HEK293 (cell line): ENCODE data around the gene CDH12.

Experiments
- CTCF ChIA-PET: fragments of 350-600 bp; formaldehyde crosslinking; extraction: SDS; loops from one replicate; lab custom pipeline; 2021; ENCODE audit warnings: antibody characterized with exemption; lab: Yijun Ruan, JAX
- POLR2A ChIA-PET: fragments of 300-600 bp; formaldehyde crosslinking; extraction: SDS; loops from one replicate; lab custom pipeline; 2020; ENCODE audit warnings: antibody characterized with exemption, inconsistent platforms; lab: Yijun Ruan, JAX
- H3K27ac ChIP-seq: fragments of 200-500 bp; sonication (Bioruptor generic); 2 replicates; pipeline ENCODE4 v1.5.1; 2014; ENCODE audit warnings: low read depth, low read length, control low read depth, inconsistent platforms; ENCODE audit errors: extremely low read depth
- H3K36me3 ChIP-seq, 2 experiments: fragments of 200-500 bp in 1 of 2; sonication (Bioruptor generic) in 1 of 2; 1 replicate in 1 of 2; 2 replicates in 1 of 2; pipeline ENCODE4 v1.5.1; 2014 to 2017; ENCODE audit warnings: inconsistent platforms in 2 of 2, low read length in 2 of 2; ENCODE audit not compliant: control insufficient read depth in 2 of 2, insufficient read depth in 1 of 2
- H3K4me1 ChIP-seq: fragments of 200-500 bp; sonication (Bioruptor generic); 2 replicates; pipeline ENCODE4 v1.5.1; 2014; ENCODE audit warnings: mild to moderate bottlenecking, low read length, inconsistent platforms; ENCODE audit not compliant: control insufficient read depth, insufficient read depth
- H3K4me3 ChIP-seq: 2 replicates; pipeline ENCODE4 v1.5.1; 2011; ENCODE audit warnings: low read depth, mild to moderate bottlenecking, control low read depth, low read length, moderate library complexity
- H3K9me3 ChIP-seq: fragments of 200-500 bp; sonication (Bioruptor generic); 2 replicates; pipeline ENCODE4 v1.5.1; 2014; ENCODE audit warnings: low read depth, low read length, inconsistent platforms; ENCODE audit not compliant: control insufficient read depth, insufficient read depth
- CTCF ChIP-seq: fragments of 450-650 bp; formaldehyde crosslinking; IDR thresholded peaks from 2 replicates; pipeline ENCODE4 v1.5.1; 2016; ENCODE audit warnings: missing biosample characterization, missing genetic modification characterization
- FEZF1 ChIP-seq: fragments of 450-650 bp; formaldehyde crosslinking; IDR thresholded peaks from 2 replicates; pipeline ENCODE4 v1.5.1; 2016; ENCODE audit warnings: missing biosample characterization, missing genetic modification characterization
- GLI2 ChIP-seq: fragments of 450-650 bp; formaldehyde crosslinking; IDR thresholded peaks from 2 replicates; pipeline ENCODE4; 2017; ENCODE audit warnings: missing biosample characterization, missing genetic modification characterization, low read depth, borderline replicate concordance
- KLF10 ChIP-seq: fragments of 450-650 bp; IDR thresholded peaks from 2 replicates; pipeline ENCODE4 v1.5.1; 2018; ENCODE audit warnings: missing biosample characterization, mild to moderate bottlenecking, missing genetic modification characterization
- KLF9 ChIP-seq: fragments of 450-650 bp; formaldehyde crosslinking; IDR thresholded peaks from 2 replicates; pipeline ENCODE4 v1.5.1; 2016; ENCODE audit warnings: missing biosample characterization, missing genetic modification characterization, low read depth
- ZBTB21 ChIP-seq: fragments of 450-650 bp; formaldehyde crosslinking; IDR thresholded peaks from 2 replicates; pipeline ENCODE4 v1.5.1; 2017; ENCODE audit warnings: missing biosample characterization, missing genetic modification characterization
- ZBTB26 ChIP-seq: fragments of 450-650 bp; formaldehyde crosslinking; optimal IDR thresholded peaks from 2 replicates; pipeline ENCODE3; 2016; ENCODE audit warnings: missing biosample characterization, mild to moderate bottlenecking, missing genetic modification characterization
- ZBTB49 ChIP-seq: fragments of 450-650 bp; formaldehyde crosslinking; IDR thresholded peaks from 2 replicates; pipeline ENCODE4 v1.5.1; 2016; ENCODE audit warnings: missing biosample characterization, missing genetic modification characterization, low read depth
- ZFP3 ChIP-seq: fragments of 450-650 bp; formaldehyde crosslinking; IDR thresholded peaks from 2 replicates; pipeline ENCODE4 v1.5.1; 2016; ENCODE audit warnings: low read depth, missing biosample characterization, missing genetic modification characterization
- ZIC2 ChIP-seq: fragments of 450-650 bp; formaldehyde crosslinking; IDR thresholded peaks from 2 replicates; pipeline ENCODE4 v1.5.1; 2016; ENCODE audit warnings: missing biosample characterization, missing genetic modification characterization
- ZNF114 ChIP-seq: fragments of 450-650 bp; formaldehyde crosslinking; IDR thresholded peaks from 2 replicates; pipeline ENCODE4 v1.5.0; 2017; ENCODE audit warnings: missing biosample characterization, missing genetic modification characterization
- ZNF138 ChIP-seq: fragments of 450-650 bp; formaldehyde crosslinking; IDR thresholded peaks from 2 replicates; pipeline ENCODE4 v1.5.1; 2016; ENCODE audit warnings: missing biosample characterization, missing genetic modification characterization, borderline replicate concordance
- ZNF211 ChIP-seq: fragments of 450-650 bp; formaldehyde crosslinking; IDR thresholded peaks from 2 replicates; pipeline ENCODE4 v1.5.1; 2016; ENCODE audit warnings: low read depth, missing biosample characterization, missing genetic modification characterization
- ZNF311 ChIP-seq: fragments of 450-650 bp; formaldehyde crosslinking; IDR thresholded peaks from 2 replicates; pipeline ENCODE4 v1.5.1; 2017; ENCODE audit warnings: missing biosample characterization, missing genetic modification characterization, borderline replicate concordance
- ZNF394 ChIP-seq: fragments of 450-650 bp; formaldehyde crosslinking; IDR thresholded peaks from 2 replicates; pipeline ENCODE4 v1.5.1; 2016; ENCODE audit warnings: missing biosample characterization, missing genetic modification characterization, mild to moderate bottlenecking, moderate library complexity, borderline replicate concordance
- ZNF426 ChIP-seq: fragments of 450-650 bp; formaldehyde crosslinking; IDR thresholded peaks from 2 replicates; pipeline ENCODE4 v1.5.1; 2017; ENCODE audit warnings: missing biosample characterization, missing genetic modification characterization, mild to moderate bottlenecking, inconsistent platforms, moderate library complexity
- ZNF48 ChIP-seq: fragments of 450-650 bp; formaldehyde crosslinking; IDR thresholded peaks from 2 replicates; pipeline ENCODE4 v1.5.1; 2016; ENCODE audit warnings: missing biosample characterization, missing genetic modification characterization
- ZNF571 ChIP-seq: fragments of 450-650 bp; formaldehyde crosslinking; IDR thresholded peaks from 2 replicates; pipeline ENCODE4 v1.5.0; 2017; ENCODE audit warnings: missing biosample characterization, missing genetic modification characterization
- ZNF585B ChIP-seq: fragments of 450-650 bp; formaldehyde crosslinking; IDR thresholded peaks from 2 replicates; pipeline ENCODE4 v1.5.1; 2016; ENCODE audit warnings: missing biosample characterization, missing genetic modification characterization
- ZNF645 ChIP-seq: fragments of 450-650 bp; formaldehyde crosslinking; IDR thresholded peaks from 2 replicates; pipeline ENCODE4; 2016; ENCODE audit warnings: missing biosample characterization, missing genetic modification characterization
- ZNF701 ChIP-seq: fragments of 450-650 bp; formaldehyde crosslinking; IDR thresholded peaks from 2 replicates; pipeline ENCODE4 v1.5.1; 2016; ENCODE audit warnings: missing biosample characterization, missing genetic modification characterization
- ZNF76 ChIP-seq: fragments of 450-650 bp; formaldehyde crosslinking; IDR thresholded peaks from 2 replicates; pipeline ENCODE4; 2016; ENCODE audit warnings: low read depth, missing biosample characterization, missing genetic modification characterization, borderline replicate concordance
- ZNF768 ChIP-seq: fragments of 450-650 bp; formaldehyde crosslinking; IDR thresholded peaks from 2 replicates; pipeline ENCODE4 v1.5.1; 2018; ENCODE audit warnings: missing biosample characterization, mild to moderate bottlenecking, missing genetic modification characterization
- ZNF777 ChIP-seq: fragments of 450-650 bp; formaldehyde crosslinking; IDR thresholded peaks from 2 replicates; pipeline ENCODE4 v1.5.1; 2017; ENCODE audit warnings: missing biosample characterization, missing genetic modification characterization, borderline replicate concordance
- ZXDB ChIP-seq: fragments of 450-650 bp; formaldehyde crosslinking; IDR thresholded peaks from 2 replicates; pipeline ENCODE4 v1.5.1; 2016; ENCODE audit warnings: missing biosample characterization, missing genetic modification characterization
- TF ChIP-seq, protein P1 (sequence below): fragments of 450-650 bp; formaldehyde crosslinking; IDR thresholded peaks from 2 replicates; pipeline ENCODE4 v1.5.1; 2017; ENCODE audit warnings: missing biosample characterization, missing genetic modification characterization
- TF ChIP-seq, protein P2 (sequence below): fragments of 450-650 bp; formaldehyde crosslinking; IDR thresholded peaks from 2 replicates; pipeline ENCODE4 v1.5.0; 2017; ENCODE audit warnings: missing biosample characterization, missing genetic modification characterization, borderline replicate concordance

Gene CDH12

GRCh38 chr5:22226423-22226822 lies 626.7 kb downstream of the CDH12 start:
- Histone ChIP-seq H3K4me1 (no peaks in the 10 kb centered on the region), H3K36me3 (no peaks in the 10 kb centered on the region), H3K9me3 (no peaks in the 10 kb centered on the region), H3K27ac (no peak overlapping the region), H3K4me3 (no peak overlapping the region)
- POLR2A ChIA-PET, result no interaction called here
- TF ChIP-seq ZNF211 (tag by site-specific recombination) (no peak), ZXDB (tag by site-specific recombination) (no peak), ZNF76 (tag by site-specific recombination) (no peak), ZNF768 (tag by site-specific recombination) (no peak), GLI2 (tag by site-specific recombination) (no peak), ZNF426 (tag by site-specific recombination) (no peak), ZNF138 (no peak), ZNF585B (no peak), ZBTB26 (tag by site-specific recombination) (no peak), KLF10 (tag by site-specific recombination) (no peak), ZNF311 (tag by site-specific recombination) (no peak), FEZF1 (tag by site-specific recombination) (no peak), ZNF645 (tag by site-specific recombination) (no peak), ZBTB21 (tag by site-specific recombination) (no peak), ZFP3 (no peak), ZNF48 (tag by site-specific recombination) (no peak)
- TF ChIP-seq, protein P1, sequence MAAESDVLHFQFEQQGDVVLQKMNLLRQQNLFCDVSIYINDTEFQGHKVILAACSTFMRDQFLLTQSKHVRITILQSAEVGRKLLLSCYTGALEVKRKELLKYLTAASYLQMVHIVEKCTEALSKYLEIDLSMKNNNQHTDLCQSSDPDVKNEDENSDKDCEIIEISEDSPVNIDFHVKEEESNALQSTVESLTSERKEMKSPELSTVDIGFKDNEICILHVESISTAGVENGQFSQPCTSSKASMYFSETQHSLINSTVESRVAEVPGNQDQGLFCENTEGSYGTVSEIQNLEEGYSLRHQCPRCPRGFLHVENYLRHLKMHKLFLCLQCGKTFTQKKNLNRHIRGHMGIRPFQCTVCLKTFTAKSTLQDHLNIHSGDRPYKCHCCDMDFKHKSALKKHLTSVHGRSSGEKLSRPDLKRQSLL (tag by site-specific recombination), result no peak
- CTCF ChIA-PET, result no interaction called here

DNA sequence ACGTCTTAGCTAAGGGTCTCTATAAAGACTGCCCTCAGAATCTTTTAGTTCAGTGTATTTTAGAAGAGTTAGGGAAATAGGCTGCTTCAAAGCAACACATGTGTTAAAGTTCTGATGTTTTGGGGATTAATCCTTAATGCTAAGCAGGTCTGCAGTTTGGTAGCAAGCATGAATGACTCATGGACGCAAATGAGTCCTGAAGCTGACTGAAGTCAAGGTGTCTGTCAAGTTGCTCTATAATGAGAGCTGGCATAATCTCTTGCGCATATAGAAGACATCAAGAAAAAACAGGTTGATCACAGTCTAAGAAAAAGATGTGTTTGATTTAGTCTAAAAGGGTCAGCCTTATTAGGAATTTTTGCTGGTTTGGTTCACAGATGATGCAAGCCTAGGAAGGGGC lies 630.1 kb downstream of the CDH12 start:
- H3K4me1 ChIP-seq, result no peaks in the 10 kb centered on the region
- no peak overlapping the region for H3K27ac ChIP-seq
- H3K4me3 ChIP-seq, result no peak overlapping the region
- no peaks in the 10 kb centered on the region for H3K36me3 ChIP-seq
- no peaks in the 10 kb centered on the region for H3K9me3 ChIP-seq
- CTCF ChIA-PET, result interaction anchor here (0.5 kb wide), 1 partner anchor 20 kb away, joined by 4 read pairs; no protein-coding TSS in a partner anchor
- POLR2A ChIA-PET, result no interaction called here
- TF ChIP-seq ZBTB49 (tag by site-specific recombination) (no peak), KLF9 (no peak), ZNF571 (no peak), CTCF (tag by site-specific recombination) (no peak), ZNF777 (no peak), ZNF701 (no peak), ZNF394 (tag by site-specific recombination) (no peak), ZIC2 (tag by site-specific recombination) (no peak), ZNF114 (no peak), ZNF48 (tag by site-specific recombination) (no peak)
- TF ChIP-seq, protein P2, sequence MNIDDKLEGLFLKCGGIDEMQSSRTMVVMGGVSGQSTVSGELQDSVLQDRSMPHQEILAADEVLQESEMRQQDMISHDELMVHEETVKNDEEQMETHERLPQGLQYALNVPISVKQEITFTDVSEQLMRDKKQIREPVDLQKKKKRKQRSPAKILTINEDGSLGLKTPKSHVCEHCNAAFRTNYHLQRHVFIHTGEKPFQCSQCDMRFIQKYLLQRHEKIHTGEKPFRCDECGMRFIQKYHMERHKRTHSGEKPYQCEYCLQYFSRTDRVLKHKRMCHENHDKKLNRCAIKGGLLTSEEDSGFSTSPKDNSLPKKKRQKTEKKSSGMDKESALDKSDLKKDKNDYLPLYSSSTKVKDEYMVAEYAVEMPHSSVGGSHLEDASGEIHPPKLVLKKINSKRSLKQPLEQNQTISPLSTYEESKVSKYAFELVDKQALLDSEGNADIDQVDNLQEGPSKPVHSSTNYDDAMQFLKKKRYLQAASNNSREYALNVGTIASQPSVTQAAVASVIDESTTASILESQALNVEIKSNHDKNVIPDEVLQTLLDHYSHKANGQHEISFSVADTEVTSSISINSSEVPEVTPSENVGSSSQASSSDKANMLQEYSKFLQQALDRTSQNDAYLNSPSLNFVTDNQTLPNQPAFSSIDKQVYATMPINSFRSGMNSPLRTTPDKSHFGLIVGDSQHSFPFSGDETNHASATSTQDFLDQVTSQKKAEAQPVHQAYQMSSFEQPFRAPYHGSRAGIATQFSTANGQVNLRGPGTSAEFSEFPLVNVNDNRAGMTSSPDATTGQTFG (tag by site-specific recombination), result no peak
